Astrocyte of the cerebellum (primary cell): ENCODE results near the gene GRIN2C.

Experiments
- DNase-seq: peaks from one replicate; pipeline ENCODE4 v3.0.0-alpha.2; 2011; ENCODE audit warnings: low read depth
- H3K4me3 ChIP-seq: 2 replicates; pipeline ENCODE4 v1.5.1; 2011; ENCODE audit warnings: mild to moderate bottlenecking, low read depth, low read length, moderate library complexity
- CTCF ChIP-seq: IDR thresholded peaks from 2 replicates; pipeline ENCODE4 v1.5.1; 2012; ENCODE audit warnings: low read length, low read depth, moderate library complexity, mild to moderate bottlenecking; ENCODE audit errors: missing control alignments
- in situ Hi-C: cut with HindIII; loops from 2 replicates; pipeline ENCODE4 v1.10.0; 2017; ENCODE audit warnings: low sequenced_read_pairs

Gene GRIN2C

GRCh38 chr17:74901353-74902135, 41.9 kb upstream of the GRIN2C start:
- in situ Hi-C loops = no loop called here
- H3K4me3 ChIP-seq = no peak overlapping the region
- no peak for DNase-seq
- no peak for TF ChIP-seq CTCF

GRCh38 chr17:74900208-74900607, 40.5 kb upstream of the GRIN2C start:
- in situ Hi-C loops = no loop called here
- H3K4me3 ChIP-seq = no peak overlapping the region
- TF ChIP-seq CTCF = no peak
- no peak for DNase-seq

- H3K4me3 ChIP-seq = no peak overlapping the region
- TF ChIP-seq CTCF = no peak
- DNase-seq = no peak
- in situ Hi-C loops = no loop called here
Measured at GRCh38 chr17:74898376-74898946, 38.8 kb upstream of the GRIN2C start.

- no peak for DNase-seq
- H3K4me3 ChIP-seq = no peak overlapping the region
- in situ Hi-C loops = no loop called here
- TF ChIP-seq CTCF = no peak
Measured at GRCh38 chr17:74893936-74894671, 34.4 kb upstream of the GRIN2C start.

GRCh38 chr17:74892974-74893911, 33.6 kb upstream of the GRIN2C start, which contains the start of gene FADS6:
Gene FADS6 (minus strand): TSS chr17:74893633. CDS start chr17:74893595, 38 bp downstream.
- in situ Hi-C loops = no loop called here
- no peak for TF ChIP-seq CTCF
- no peak for DNase-seq
- no peak within 1 kb of the TSS for H3K4me3 ChIP-seq
